HepG2 (cell line): ENCODE measurements around the gene PPP6R2. TPM values are rescaled to one million over a fixed set of nuclear protein-coding genes. Genes with fewer than 3 reads are reported as not detected.

ENCODE experiments used
- ATAC-seq: fragments of 200-7000 bp; cut with Tn5 transposase; 3 replicates; pipeline ENCODE4 v1.9.1; 2020; ENCODE audit warnings: mild to moderate bottlenecking, moderate library complexity
- BruUV-seq: library from RNA; stranded (reverse); fragments of 400-500 nt; replicated peaks from 2 replicates; lab custom pipeline; 2021; lab: Mats Ljungman, UMichigan
- CTCF ChIA-PET: fragments of 300-600 bp; formaldehyde crosslinking; extraction: SDS; loops from one replicate; lab custom pipeline; 2021; ENCODE audit warnings: low total read pairs, inconsistent platforms, low intra/inter-chr PET ratio; lab: Yijun Ruan, JAX
- POLR2A ChIA-PET: fragments of 350-600 bp; sonication (Branson Sonifier 250); formaldehyde crosslinking; loops from one replicate; lab custom pipeline; 2020; ENCODE audit warnings: antibody characterized with exemption, inconsistent platforms; lab: Yijun Ruan, JAX
- DNase-seq: peaks from one replicate; pipeline ENCODE4 v3.0.0-alpha.2; 2015; ENCODE audit warnings: low spot score
- FAIRE-seq: peaks from 3 replicates; lab custom pipeline; 2011; peaks lifted over from hg19 to GRCh38; lab: Jason Lieb, UNC
- H2AFZ ChIP-seq: one replicate; pipeline ENCODE4 v1.6.1; 2011; ENCODE audit warnings: low read length, inconsistent platforms
- H3K27ac ChIP-seq: fragments of 300-600 bp; 3 replicates; pipeline ENCODE4 v1.8.0; 2011; ENCODE audit warnings: mixed run types, mild to moderate bottlenecking, mixed read lengths, low read length, inconsistent platforms; ENCODE audit not compliant: insufficient read depth; ENCODE audit errors: extremely low read length
- H3K27me3 ChIP-seq, 2 experiments: fragments of 200-600 bp in 1 of 2; 2 replicates in 1 of 2; 3 replicates in 1 of 2; pipeline versions ENCODE4 v1.6.0 to v1.8.0; 2011; ENCODE audit warnings: low read length in 2 of 2, mild to moderate bottlenecking in 2 of 2, moderate library complexity in 2 of 2, inconsistent platforms in 1 of 2; ENCODE audit not compliant: insufficient read depth in 2 of 2, control insufficient read depth in 1 of 2
- H3K36me3 ChIP-seq, 2 experiments: fragments of 200-600 bp in 1 of 2; replicated peaks in 1 of 2; 2 replicates in 1 of 2; 3 replicates in 1 of 2; pipeline versions ENCODE4 v1.5.1 to v1.8.0; 2011; ENCODE audit warnings: low read length in 2 of 2, inconsistent platforms in 1 of 2; ENCODE audit not compliant: insufficient read depth in 2 of 2, control insufficient read depth in 1 of 2
- H3K4me1 ChIP-seq: 2 replicates; pipeline ENCODE4 v1.5.1; 2012; ENCODE audit warnings: low read length, inconsistent platforms; ENCODE audit not compliant: insufficient read depth
- H3K4me2 ChIP-seq: 2 replicates; pipeline ENCODE4 v1.6.0; 2011; ENCODE audit warnings: low read depth, low read length, inconsistent platforms
- H3K4me3 ChIP-seq, 3 experiments: fragments of 200-600 bp in 1 of 3; sonication (generic), shearing (Covaris generic) in 1 of 3; replicated peaks in 1 of 3; 2 replicates each; pipeline ENCODE4 v1.5.1; 2011 to 2016; ENCODE audit warnings: low read length in 3 of 3, inconsistent platforms in 2 of 3, low read depth in 2 of 3, mild to moderate bottlenecking in 2 of 3, control low read depth in 1 of 3, mixed read lengths in 1 of 3; ENCODE audit not compliant: insufficient read depth in 1 of 3
- H3K79me2 ChIP-seq: one replicate; pipeline ENCODE4 v1.6.1; 2011; ENCODE audit warnings: low read length, inconsistent platforms; ENCODE audit not compliant: insufficient read depth
- H3K9ac ChIP-seq: 2 replicates; pipeline ENCODE4 v1.6.0; 2011; ENCODE audit warnings: mild to moderate bottlenecking, low read depth, low read length, inconsistent platforms; ENCODE audit not compliant: insufficient read depth
- H3K9me3 ChIP-seq: 2 replicates; pipeline ENCODE4 v1.5.1; 2012; ENCODE audit warnings: mild to moderate bottlenecking, low read length
- H4K20me1 ChIP-seq: 2 replicates; pipeline ENCODE4 v1.6.0; 2011; ENCODE audit warnings: inconsistent platforms, mild to moderate bottlenecking, low read length, moderate library complexity; ENCODE audit not compliant: insufficient read depth
- CEBPB ChIP-seq: IDR thresholded peaks from 2 replicates; pipeline ENCODE4 v1.6.1; 2011; ENCODE audit warnings: low read depth, low read length, improper control_type of control experiment, borderline replicate concordance
- HOXA3 ChIP-seq: sonication (generic); formaldehyde crosslinking; IDR thresholded peaks from 2 replicates; pipeline ENCODE4 v1.5.0; 2020; ENCODE audit warnings: missing genetic modification reagents
- NR2F6 ChIP-seq, 2 experiments: IDR thresholded peaks; 2 replicates each; pipeline ENCODE4 v1.6.1; 2016; ENCODE audit warnings: antibody characterized with exemption in 1 of 2, mild to moderate bottlenecking in 1 of 2
- RARA ChIP-seq: IDR thresholded peaks from 2 replicates; pipeline ENCODE4 v1.6.1; 2016; ENCODE audit warnings: missing genetic modification reagents, missing compliant biosample characterization
- RELA ChIP-seq: sonication (generic); formaldehyde crosslinking; IDR thresholded peaks from 2 replicates; pipeline ENCODE4 v1.4.0; 2020; ENCODE audit warnings: missing genetic modification reagents
- RXRB ChIP-seq: IDR thresholded peaks from 2 replicates; pipeline ENCODE4 v1.6.1; 2016; ENCODE audit warnings: borderline replicate concordance, missing genetic modification reagents, missing compliant biosample characterization
- UBTF ChIP-seq: sonication (generic); formaldehyde crosslinking; IDR thresholded peaks from 2 replicates; pipeline ENCODE4 v1.4.0; 2020; ENCODE audit warnings: mild to moderate bottlenecking, missing genetic modification reagents
- ZBTB21 ChIP-seq: sonication (generic); formaldehyde crosslinking; IDR thresholded peaks from 2 replicates; pipeline ENCODE4 v1.4.0; 2020; ENCODE audit warnings: missing genetic modification reagents
- ZFX ChIP-seq: sonication (generic); formaldehyde crosslinking; IDR thresholded peaks from 2 replicates; pipeline ENCODE4 v1.4.0; 2020; ENCODE audit warnings: mild to moderate bottlenecking, low read depth, missing genetic modification reagents, moderate library complexity
- ZNF205 ChIP-seq: IDR thresholded peaks from 2 replicates; pipeline ENCODE4 v1.6.1; 2018; ENCODE audit warnings: missing biosample characterization, missing genetic modification reagents
- ZNF660 ChIP-seq: sonication (generic); formaldehyde crosslinking; IDR thresholded peaks from 2 replicates; pipeline ENCODE4 v1.5.1; 2020; ENCODE audit warnings: mild to moderate bottlenecking, low read depth, missing genetic modification reagents, borderline replicate concordance
- ZNF768 ChIP-seq: sonication (generic); formaldehyde crosslinking; IDR thresholded peaks from 2 replicates; pipeline ENCODE4 v1.4.0; 2020; ENCODE audit warnings: missing genetic modification reagents
- ZSCAN20 ChIP-seq: sonication (generic); formaldehyde crosslinking; IDR thresholded peaks from 2 replicates; pipeline ENCODE4 v1.4.0; 2020; ENCODE audit warnings: missing genetic modification reagents, mild to moderate bottlenecking, borderline replicate concordance
- WGBS: methylation state at CpG from one replicate; pipeline ENCODE4 v1.1.6; 2017; ENCODE audit warnings: low lambda C conversion rate; 5-methylcytosine and 5-hydroxymethylcytosine counted together
- in situ Hi-C: cut with HindIII; loops from 2 replicates; pipeline ENCODE4 v1.10.0; 2017; ENCODE audit warnings: low pct_unique_long_range_greater_than_20kb; ENCODE audit not compliant: extremely low pct_ligation_motif_present
- intact Hi-C: fragments of 100-400 bp; cut with micrococcal nuclease; formaldehyde crosslinking; loops from one replicate; pipeline ENCODE4 v1.10.0; 2022; ENCODE audit not compliant: unreplicated experiment
- polyA plus RNA-seq, 8 experiments: library from polyadenylated mRNA; depleted of rRNA in 3 of 8; stranded (reverse) in 7 of 8; unstranded in 1 of 8; fragments of >200 nt; fragmentation: Illumina TruSeq in 4 of 8; extraction: Trizol in 4 of 8; gene quantifications; 2 replicates each; pipeline versions ENCODE4 v1.2.1 to v1.2.3, GENCODE V29; 2011 to 2016; ENCODE audit warnings: low read depth in 4 of 8, missing spikeins in 1 of 8, mixed read lengths in 1 of 8; ENCODE audit not compliant: insufficient read depth in 1 of 8
- total RNA-seq, 5 experiments: library from RNA; depleted of rRNA; stranded (reverse); fragments of >200 nt; fragmentation: Illumina TruSeq; extraction: Trizol; gene quantifications; 2 replicates each; pipeline ENCODE4 v1.2.3, GENCODE V29; 2016; ENCODE audit warnings: low read depth in 1 of 5
- TF ChIP-seq, protein P1 (sequence below): sonication (generic); formaldehyde crosslinking; IDR thresholded peaks from 2 replicates; pipeline ENCODE4 v1.5.1; 2020; ENCODE audit warnings: mild to moderate bottlenecking, missing genetic modification reagents, moderate library complexity

PPP6R2 gene
- total and polyA plus RNA-seq, 2 of the 13 experiments (the other 11 are each of a cell fraction or from before 2014, with no cell fraction given): 55.0 to 102 TPM

DNA sequence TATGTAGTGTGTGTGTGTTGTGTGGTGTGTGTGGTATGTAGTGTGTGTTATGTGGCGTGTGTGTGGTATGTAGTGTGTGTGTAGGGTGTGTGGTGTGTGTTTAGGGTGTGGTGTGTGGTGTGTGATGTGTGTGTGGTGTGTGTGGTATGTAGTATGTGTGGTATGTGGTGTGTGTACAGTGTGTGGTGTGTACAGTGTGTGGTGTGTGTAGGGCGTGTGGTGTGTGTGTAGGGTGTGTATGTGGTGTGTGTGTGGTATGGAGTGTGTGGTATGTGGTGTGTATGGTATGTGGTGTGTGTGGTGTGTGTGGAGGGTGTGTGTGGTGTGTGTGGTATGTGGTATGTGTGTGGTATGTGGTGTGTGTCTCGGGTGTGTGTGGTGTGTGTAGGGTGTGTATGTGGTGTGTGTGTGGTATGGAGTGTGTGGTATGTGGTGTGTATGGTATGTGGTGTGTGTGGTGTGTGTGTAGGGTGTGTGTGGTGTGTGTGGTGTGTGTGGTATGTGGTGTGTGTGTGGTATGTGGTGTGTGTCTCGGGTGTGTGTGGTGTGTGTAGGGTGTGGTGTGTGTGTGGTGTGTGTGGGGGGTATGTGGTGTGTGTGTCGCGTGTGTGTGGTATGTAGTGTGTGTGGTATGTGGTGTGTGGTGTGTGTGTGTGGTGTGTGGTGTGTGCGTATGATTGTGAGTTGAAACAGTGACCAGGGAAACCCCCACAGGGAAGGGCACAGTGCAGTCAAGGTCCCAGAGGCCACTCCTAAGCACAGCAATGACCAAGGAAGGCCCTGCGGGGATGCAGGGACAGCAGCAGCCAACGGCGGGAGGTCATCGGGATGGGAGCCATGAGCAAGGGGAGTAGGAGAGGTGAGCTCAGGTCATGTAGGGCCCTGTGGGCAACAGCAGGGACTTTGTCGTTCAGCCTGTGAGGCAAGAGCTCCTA lies 2.9 kb upstream of the PPP6R2 start:
- FAIRE-seq: peak; percentile 97
- peak; percentile 76 for ATAC-seq
- Histone ChIP-seq H3K27me3 (no peaks in the 10 kb centered on the region), H3K27ac (no peak overlapping the region), H3K9me3 (no peaks in the 10 kb centered on the region), H3K79me2 (peaks cover 2% of the 10 kb centered on the region), H3K4me2 (peak overlapping the region; percentile 24; the same call in 1 of the 2 replicates), H2AFZ (no peak overlapping the region), H3K4me3 (no peak overlapping the region), H4K20me1 (0 out of 2 replicates have a peak, but pooled peaks cover 4% of the 10 kb centered on the region), H3K36me3 (no peaks in the 10 kb centered on the region), H3K4me1 (peaks cover 34% of the 10 kb centered on the region), H3K9ac (no peak overlapping the region)
- POLR2A ChIA-PET: interaction anchor here (0.9 to 2.7 kb wide), 8 partner anchors 11 to 168 kb away, joined by 3 to 38 read pairs (median 6); partner anchors contain the start of genes DENND6B, HDAC10, LMF2 and NCAPH2
- intact Hi-C loops: no loop called here
- no TSS peak for BruUV-seq
- in situ Hi-C loops: no loop called here
- CTCF ChIA-PET: interaction anchor here (0.8 to 4.2 kb wide), 2 partner anchors 14 to 65 kb away, joined by 3 to 125 read pairs; partner anchors contain the start of gene DENND6B
- WGBS: 40% methylated on average over 12 of the region's 12 CpGs
- peak; percentile 70 for DNase-seq
- TF ChIP-seq ZBTB21 (no peak), RELA (CRISPR knock-in tag) (no peak), ZFX (CRISPR knock-in tag) (peak; percentile 49), ZNF205 (no peak), NR2F6 (IDR thresholded peaks at IDR 0.05) (0 out of 2 replicates have a peak, but pooled peaks have one; percentile 18), NR2F6 (CRISPR knock-in tag; IDR thresholded peaks at IDR 0.05) (peak; percentile 49; the same call in 1 of the 2 replicates), UBTF (peak; percentile 58; the same call in 1 of the 2 replicates), ZNF660 (no peak), RARA (CRISPR knock-in tag) (peak; percentile 53; the same call in 1 of the 2 replicates), RXRB (peak; percentile 87), ZNF768 (CRISPR knock-in tag) (peak; percentile 78; the same call in 1 of the 2 replicates), HOXA3 (peak; percentile 50; the same call in 1 of the 2 replicates), ZSCAN20 (CRISPR knock-in tag) (no peak), CEBPB (0 out of 2 replicates have a peak, but pooled peaks have one; percentile 56)
- TF ChIP-seq, protein P1, sequence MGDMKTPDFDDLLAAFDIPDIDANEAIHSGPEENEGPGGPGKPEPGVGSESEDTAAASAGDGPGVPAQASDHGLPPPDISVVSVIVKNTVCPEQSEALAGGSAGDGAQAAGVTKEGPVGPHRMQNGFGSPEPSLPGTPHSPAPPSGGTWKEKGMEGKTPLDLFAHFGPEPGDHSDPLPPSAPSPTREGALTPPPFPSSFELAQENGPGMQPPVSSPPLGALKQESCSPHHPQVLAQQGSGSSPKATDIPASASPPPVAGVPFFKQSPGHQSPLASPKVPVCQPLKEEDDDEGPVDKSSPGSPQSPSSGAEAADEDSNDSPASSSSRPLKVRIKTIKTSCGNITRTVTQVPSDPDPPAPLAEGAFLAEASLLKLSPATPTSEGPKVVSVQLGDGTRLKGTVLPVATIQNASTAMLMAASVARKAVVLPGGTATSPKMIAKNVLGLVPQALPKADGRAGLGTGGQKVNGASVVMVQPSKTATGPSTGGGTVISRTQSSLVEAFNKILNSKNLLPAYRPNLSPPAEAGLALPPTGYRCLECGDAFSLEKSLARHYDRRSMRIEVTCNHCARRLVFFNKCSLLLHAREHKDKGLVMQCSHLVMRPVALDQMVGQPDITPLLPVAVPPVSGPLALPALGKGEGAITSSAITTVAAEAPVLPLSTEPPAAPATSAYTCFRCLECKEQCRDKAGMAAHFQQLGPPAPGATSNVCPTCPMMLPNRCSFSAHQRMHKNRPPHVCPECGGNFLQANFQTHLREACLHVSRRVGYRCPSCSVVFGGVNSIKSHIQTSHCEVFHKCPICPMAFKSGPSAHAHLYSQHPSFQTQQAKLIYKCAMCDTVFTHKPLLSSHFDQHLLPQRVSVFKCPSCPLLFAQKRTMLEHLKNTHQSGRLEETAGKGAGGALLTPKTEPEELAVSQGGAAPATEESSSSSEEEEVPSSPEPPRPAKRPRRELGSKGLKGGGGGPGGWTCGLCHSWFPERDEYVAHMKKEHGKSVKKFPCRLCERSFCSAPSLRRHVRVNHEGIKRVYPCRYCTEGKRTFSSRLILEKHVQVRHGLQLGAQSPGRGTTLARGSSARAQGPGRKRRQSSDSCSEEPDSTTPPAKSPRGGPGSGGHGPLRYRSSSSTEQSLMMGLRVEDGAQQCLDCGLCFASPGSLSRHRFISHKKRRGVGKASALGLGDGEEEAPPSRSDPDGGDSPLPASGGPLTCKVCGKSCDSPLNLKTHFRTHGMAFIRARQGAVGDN (CRISPR knock-in tag): peak; percentile 67
